Tibial nerve (tissue), 3 donors: ENCODE results near the gene SYT1.

Source experiments
- POLR2A ChIP-seq, 2 donors: fragments of 450-650 bp; IDR thresholded peaks; one replicate each; pipeline ENCODE4 v1.6.1; 2017; ENCODE audit warnings: antibody characterized with exemption in 2 of 2, mild to moderate bottlenecking in 2 of 2, moderate library complexity in 2 of 2
- TF ChIP-seq, protein P1 (sequence below), 5 experiments: fragments of 200-600 bp in 3 of 5; fragments of 450-650 bp in 2 of 5; sonication (generic) in 3 of 5; IDR thresholded peaks; one replicate each; pipeline ENCODE4 v1.5.1; 2016 to 2019; ENCODE audit warnings: antibody characterized with exemption in 5 of 5, mild to moderate bottlenecking in 3 of 5, moderate library complexity in 2 of 5

DNA sequence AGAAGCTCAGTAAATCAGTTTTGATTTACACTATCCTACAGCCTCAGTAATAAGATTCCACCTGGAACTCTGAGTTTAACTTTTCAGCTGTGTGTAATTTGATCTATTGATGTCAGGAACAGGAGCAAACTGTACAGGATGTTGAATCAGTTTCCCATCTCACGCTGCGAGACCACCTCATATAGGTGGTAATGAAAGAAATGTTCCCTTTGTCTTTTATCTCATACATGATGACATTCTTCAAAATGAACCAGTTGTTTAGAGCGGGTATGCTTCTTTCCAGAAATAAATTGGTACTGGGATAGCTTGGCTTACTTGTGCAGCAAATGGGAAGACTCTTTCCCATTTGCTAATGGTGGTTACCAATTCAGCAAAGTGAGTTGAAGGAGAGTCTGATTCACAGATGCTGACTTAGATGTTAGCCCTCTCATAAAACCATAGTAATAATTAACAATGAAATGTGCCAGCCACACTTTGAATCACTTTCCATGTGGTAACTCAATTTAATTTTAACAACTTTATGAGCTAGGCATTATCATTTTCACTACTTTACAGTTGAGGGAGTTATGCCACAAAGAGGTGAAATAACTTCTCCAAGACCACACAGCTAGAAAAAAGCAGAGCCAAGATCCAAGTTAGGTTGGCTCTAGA, 574.7 kb downstream of the SYT1 start:
- no peak for TF ChIP-seq POLR2A (IDR thresholded peaks at IDR 0.05)
- TF ChIP-seq, protein P1, sequence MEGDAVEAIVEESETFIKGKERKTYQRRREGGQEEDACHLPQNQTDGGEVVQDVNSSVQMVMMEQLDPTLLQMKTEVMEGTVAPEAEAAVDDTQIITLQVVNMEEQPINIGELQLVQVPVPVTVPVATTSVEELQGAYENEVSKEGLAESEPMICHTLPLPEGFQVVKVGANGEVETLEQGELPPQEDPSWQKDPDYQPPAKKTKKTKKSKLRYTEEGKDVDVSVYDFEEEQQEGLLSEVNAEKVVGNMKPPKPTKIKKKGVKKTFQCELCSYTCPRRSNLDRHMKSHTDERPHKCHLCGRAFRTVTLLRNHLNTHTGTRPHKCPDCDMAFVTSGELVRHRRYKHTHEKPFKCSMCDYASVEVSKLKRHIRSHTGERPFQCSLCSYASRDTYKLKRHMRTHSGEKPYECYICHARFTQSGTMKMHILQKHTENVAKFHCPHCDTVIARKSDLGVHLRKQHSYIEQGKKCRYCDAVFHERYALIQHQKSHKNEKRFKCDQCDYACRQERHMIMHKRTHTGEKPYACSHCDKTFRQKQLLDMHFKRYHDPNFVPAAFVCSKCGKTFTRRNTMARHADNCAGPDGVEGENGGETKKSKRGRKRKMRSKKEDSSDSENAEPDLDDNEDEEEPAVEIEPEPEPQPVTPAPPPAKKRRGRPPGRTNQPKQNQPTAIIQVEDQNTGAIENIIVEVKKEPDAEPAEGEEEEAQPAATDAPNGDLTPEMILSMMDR (IDR thresholded peaks at IDR 0.05), result no peak
